Amygdala (tissue), 56 donors: ENCODE results near the gene UBAC2.
"Not testable (repeated sequence)": the region's sequence is repeated elsewhere in the genome, so short reads cannot be mapped to it uniquely, and the experiment has no call there.

Experiments used
- DNase-seq, 56 donors: peaks; one replicate each; lab custom pipeline; 2025; lab: John Stamatoyannopoulos, UW

The UBAC2 gene

DNA sequence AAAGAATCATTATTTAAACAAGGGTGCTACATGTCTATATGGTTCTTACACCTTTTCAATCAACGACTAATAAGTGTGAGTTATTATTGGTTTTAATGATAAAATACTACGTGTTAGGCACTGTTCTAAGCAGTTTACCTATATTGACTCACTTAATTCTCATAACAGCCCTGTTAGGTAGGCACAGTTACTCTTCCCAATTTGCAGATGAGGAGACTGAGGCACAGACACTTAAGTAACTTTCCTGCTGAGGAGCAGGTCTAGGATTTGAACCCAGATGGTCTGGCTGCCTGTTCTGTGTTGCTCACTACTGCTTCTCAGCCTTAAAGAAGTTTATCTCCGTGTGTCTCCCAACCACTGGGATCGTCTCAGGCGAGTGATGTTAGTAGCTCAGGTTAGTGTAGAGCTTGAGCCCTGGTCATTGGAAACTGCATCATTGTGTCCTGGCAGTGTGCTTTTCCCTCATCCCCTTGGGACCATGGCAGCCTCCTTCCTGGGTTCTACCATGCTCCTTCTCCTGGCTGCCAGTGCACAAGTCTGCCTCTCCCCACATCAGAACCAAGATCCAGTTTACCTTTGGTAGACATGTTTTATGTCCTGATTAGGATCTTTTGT, 10.9 kb downstream of the UBAC2 start:
- DNase-seq, result no peak

DNA sequence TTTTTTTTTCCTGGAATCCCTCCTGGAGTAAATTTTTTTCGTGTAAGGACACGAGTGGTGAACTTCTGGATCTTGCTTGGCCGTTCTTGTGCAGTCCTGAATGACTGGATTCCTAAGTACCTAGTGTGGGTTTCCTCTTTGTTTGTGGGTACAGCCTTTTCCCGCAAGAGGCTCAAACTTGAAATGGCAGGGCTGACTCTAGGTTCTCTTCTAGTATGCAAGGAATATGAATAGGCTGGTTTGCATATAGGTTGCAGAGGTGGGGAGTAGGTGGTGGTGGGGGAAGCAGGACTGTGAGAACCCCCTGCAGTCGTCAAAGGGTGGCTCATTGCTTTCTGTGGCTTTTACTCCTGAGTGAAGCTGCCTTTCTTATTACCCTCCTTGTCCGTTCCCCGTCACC, 13.6 kb downstream of the UBAC2 start:
- DNase-seq, result no peak

DNA sequence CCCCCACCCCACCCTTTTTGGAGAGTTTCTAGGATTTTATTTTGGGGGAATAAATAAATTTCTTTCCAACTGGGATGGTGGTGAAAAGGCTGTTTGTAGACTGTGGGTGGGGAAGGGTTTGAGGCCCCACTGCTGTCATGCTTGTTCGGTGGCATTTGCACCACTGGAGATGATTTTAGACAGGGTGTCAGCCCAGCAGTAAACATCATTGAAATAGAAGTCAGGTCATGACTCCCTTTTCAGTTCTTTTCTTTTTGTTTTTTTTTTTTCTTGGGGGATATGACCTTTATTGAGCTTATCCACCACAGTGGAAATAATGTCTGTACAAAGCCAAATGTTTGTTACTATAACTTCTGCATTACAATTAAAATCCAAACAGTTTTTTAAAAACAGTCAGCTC, 14.1 kb downstream of the UBAC2 start:
- DNase-seq, result no peak

DNA sequence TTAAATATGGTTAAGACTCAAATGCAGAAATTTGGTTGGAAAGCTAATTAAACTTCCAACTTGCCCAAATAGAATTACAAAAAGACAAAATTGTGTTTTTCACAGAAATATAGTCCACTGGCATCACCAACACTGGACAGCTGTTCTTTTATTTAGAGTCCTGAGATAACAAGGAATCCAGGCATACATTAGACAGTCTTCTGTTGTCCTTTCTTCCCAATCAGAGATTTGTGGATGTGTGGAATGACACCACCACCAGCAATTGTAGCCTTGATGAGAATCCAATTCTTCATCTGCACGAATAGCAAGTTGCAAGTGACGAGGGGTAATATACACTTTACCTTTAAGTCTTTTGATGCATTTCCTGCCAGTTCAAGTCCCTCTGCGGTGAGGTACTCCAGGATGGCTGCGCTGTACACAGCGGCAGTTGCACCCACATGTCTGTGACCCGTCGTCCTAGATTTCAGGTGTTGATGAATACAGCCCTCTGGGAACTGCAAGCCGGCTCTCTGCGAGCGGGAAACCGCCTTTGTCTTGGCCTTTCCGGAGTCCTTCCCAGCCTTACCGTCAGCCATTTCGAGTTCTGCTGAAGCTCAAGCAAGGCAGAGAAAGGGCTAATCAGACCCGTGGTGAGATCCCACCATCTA, 14.7 kb downstream of the UBAC2 start:
- peak in 7 of 56 donors; percentile 3 to 30 (median 9) for DNase-seq

DNA sequence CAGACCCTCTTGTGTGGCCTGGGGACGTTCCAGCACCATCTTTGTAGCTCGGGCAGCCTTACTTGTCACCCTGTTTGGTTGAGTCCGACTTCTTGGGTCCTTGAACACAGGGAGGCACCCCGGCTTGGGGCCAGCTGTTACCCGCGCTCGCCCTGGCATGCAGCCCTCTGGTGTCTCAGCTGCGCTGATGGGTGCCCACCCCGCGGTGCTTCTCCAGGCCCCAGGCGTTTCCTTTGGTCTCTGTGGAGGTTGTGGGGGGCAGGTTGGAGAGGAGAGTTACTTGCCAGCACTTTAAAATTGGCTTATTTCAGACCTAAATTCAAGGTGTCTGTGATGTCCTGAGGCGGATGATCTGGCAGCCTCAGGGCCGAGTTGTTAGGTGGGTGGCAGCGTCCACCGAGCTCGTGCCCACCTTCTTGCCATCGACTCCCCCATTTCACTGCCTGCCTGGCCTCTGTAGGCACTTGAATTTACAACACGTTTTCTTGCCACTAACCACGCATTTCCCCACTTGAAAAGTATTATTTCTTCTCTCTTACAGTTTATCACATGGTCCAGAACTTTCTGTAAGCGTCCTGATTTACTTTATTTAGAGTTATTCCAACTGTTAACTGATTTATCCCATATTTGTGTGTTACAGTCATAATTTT, 16.9 kb downstream of the UBAC2 start:
- DNase-seq, result no peak

DNA sequence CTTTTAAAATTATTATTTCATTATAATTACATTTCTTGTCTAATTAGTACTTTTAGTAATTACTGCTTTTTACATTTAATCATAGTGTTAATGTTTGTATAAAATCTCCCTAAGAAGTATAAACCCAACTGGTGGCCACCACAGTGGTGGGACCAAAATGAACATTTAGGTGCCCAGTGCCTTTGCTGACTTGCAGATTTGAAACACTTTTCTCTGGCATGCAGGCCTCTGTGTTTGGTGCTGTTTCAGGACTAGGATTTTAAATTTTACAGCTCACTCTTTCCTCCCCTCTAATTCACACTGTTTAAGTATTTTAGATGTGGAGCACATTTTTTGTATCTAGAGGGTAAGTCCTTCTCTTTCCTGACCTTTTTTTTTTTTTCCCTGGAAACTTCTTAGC, 17.5 kb downstream of the UBAC2 start:
- DNase-seq, result no peak

DNA sequence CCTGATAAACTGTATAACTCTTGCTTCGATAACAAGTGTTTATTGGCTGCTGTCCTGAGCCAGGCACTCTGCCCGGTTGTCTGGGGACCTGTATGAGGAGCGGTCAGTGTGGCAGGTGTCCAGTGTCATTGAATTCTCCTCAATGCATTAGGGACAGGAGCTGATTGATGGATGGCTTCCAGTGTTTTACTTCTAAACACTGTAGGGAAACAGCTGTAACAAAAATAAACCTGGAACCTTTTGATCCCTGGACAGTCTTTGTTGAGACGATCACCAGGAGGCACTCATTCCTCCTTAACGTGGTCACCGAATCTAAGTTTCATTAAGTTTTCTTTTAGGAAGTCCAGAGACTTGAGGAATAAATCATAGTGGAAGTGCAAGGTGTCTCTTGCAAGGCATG, 17.9 kb downstream of the UBAC2 start:
- peak in 15 of 56 donors; percentile 4 to 56 (median 30) for DNase-seq

DNA sequence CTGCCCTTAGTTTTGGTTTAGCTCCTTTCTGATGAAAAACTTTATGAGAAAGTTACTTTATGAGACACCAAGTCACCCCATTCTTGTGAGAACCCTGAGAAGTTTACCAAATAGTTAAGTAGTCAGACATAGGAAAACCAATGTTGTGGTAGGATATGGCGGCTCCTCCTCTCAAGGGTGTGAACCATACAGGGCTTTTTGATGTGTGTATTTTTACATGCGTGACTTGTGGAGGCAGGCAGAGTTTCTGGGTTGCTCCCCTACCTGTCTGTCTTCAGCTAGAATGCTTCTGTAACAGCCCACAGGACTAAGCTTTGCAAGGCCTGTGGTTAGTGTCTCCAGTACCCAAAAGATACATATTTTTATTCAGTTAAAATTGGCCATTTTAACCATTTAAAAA, 18.3 kb downstream of the UBAC2 start:
- no peak for DNase-seq

DNA sequence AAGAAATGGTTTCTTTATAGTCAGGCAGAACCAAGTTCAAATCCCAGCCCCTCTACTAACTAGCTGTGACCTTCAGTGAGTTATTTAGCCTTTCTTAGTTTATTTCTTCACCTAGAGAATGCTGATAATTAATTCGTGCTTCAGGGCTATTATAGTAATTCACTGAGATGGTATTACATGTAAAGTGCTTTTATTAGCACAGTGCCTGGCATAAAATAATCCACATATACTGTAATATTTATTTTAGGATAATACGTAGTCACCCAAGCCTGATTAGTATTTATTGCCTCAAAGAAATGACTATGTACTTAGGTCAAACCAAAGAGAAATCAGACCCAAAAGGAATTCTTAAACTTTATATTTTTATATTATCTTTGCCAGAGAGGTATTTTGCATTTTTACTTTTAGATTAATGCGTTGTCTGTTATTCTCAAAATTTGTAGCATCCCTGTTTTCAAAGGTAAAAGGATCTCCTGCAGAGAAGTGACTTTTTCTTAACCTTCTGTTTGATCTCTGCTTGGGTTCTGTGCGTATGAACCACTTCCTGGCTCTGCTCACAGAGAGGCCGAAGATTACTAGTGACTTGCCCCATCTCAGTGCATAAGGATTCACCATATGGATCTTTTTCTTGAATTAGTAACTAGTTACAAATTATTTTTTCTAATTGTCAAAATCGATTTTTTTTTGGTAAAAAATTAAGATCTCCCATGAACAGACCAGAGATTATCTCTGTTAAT, 19.7 kb downstream of the UBAC2 start:
- no peak for DNase-seq

DNA sequence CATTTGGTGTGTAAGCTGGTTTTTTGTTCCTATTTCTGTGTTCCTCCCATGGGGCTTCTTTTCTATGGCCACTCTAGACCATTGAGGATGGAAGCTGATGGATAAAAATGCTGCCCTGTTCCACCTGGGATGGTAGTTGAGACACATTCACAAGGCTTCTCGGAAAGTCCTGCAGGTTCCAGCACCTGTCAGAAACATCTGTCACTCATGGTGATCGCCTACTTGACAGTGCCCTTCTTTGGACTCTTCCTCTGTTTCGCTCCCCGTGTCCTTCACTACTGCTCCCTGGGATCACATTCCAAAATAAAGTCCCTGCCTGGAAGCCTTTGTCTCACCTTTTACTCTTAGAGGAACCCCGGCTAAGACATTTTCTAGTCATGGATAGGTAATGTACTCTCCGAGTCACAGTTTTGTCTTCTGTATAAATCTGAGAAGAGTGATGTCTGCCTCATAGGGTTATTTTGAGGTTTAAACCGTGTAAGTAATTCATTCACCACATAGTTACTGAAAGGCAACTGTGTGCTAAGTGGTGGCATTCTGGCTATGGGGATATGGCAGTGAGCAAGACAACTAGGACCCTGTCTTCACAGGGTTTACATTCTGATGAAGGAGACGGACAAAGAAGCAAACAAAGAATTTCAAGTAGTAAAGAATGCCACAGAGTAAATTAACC, 21.0 kb downstream of the UBAC2 start:
- no peak for DNase-seq

DNA sequence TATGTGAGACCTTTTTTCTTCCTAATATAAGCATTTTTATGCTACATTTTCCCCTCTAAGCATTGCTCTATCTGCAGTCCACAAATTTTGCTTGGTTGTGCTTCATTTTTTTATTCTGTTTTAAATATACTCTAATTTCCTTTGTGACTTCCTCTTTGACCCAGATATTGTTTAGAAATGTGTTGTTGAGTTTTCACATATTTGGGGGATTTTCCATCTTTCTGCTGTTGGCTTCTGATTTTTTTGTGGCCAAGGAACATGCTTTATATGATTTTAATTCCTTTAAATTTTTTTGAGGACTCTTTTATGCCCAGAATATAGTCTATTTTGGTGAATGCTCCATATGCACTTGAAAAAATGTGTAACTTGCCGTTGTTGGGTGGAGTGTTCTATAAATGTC, 22.9 kb downstream of the UBAC2 start:
- DNase-seq, result no peak

DNA sequence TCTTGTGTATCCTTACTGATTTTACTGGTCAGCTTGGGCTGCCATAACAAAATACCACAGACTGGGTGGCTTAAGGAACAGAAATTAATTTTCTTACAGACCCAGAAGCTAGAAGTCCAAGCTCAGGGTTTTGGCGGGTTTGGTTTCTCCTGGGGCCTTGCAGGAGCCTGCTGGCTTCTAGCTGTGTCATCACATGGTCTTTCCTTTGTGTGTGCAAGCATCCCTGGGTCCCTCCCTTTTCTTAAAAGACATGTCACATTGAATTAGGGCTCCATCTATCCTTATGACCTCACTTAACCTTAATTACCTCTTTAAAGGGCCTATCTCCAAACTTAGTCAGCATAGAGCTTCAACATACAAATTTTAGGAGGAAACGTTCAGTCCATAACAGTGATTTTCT, 23.4 kb downstream of the UBAC2 start:
- no peak for DNase-seq

DNA sequence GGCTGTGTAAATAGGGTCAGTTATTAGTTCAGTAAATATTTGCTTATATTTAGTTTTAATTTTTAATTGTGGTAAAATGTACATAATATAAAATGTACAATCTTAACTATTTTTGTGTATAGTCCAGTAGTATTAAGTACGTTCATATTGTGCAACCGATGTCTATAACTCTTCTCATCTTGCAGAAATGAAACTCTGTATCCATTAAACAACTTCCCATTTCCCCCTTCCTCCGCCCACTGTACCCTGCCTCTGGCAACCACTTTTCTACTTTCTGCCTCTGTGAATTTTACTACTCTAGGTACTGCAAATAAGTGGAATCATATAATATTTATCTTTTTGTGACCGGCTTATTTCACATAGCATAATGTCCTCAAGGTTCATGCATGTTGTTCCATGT, 24.4 kb downstream of the UBAC2 start:
- no peak for DNase-seq

DNA sequence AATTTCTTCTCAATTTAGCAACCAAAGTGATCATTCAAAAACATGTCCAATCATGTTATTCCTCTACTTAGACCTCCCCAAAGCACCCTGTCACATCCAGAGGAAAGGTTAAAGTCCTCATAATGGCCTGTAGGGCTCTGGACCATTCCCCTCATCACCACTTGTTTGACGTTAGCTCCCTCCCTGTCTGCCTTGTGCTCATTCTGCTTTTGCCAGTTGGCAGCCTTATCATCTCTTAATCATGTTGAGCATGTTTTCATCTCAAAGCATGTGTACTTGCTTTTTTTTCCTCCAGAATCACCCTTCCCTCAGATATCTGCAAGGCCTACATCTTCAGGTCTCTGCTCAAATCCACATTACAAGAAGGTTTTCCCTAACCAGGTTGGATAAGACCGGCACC, 25.9 kb downstream of the UBAC2 start:
- DNase-seq, result no peak

DNA sequence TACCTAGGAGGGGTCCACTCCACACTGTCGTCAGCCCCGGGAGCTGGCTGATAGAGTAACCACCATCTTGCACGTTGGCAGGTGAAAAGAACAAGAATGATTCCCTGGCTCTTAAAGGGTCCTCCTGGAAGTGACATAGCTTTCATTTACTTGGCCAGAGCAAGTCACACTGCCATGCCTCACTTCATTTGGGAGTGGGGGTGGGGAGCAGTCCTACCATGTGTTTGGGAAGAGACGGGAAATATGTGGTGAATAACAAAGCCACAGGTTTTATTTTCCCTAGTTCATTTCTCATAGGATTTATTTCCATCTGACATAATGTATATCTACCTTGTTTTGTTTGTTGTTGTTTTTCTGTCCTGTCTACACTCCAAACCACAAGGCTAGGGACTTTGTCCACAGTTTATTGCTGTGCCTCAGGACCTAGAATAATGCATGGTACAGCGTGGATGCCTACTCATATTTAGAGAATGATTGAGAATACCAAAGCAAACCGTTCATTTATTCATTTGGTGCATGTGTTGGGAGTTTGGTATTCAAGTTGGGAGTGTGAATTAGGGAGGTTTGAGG, 26.8 kb downstream of the UBAC2 start:
- DNase-seq, result no peak

DNA sequence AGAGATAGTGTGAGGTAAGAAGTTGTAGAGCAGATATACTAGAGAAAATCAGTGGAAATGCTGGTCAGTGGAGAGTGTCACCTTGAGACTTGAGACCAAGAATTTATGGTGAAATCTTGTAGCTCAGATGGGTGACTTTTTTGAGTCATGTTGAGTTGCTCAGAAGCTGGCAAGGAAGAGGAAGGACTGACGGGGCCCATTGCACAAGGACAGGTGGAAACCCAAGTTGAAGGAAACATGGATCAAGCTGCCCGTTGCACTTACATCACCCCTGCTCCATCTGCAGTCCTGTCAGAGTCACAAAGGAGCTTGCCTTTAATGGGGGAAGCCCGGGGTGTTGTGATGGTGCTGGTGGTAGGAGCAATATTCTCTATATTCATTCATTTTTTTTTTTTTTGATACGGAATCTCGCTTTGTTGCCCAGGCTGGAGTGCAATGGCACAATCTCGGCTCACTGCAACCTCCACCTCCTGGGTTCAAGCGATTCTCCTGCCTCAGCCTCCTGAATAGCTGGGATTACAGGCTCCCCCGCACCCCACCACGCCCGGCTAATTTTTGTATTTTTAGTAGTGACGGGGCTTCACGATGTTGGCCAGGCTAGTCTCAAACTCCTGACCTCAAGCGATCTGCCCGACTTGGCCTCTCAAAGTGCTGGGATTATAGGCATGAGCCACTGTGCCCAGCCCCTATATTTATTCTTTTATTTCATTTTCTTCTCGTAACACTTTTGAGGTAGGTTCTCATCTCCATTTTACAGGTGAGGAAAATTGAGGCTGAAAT, 27.4 kb downstream of the UBAC2 start:
- no peak for DNase-seq

DNA sequence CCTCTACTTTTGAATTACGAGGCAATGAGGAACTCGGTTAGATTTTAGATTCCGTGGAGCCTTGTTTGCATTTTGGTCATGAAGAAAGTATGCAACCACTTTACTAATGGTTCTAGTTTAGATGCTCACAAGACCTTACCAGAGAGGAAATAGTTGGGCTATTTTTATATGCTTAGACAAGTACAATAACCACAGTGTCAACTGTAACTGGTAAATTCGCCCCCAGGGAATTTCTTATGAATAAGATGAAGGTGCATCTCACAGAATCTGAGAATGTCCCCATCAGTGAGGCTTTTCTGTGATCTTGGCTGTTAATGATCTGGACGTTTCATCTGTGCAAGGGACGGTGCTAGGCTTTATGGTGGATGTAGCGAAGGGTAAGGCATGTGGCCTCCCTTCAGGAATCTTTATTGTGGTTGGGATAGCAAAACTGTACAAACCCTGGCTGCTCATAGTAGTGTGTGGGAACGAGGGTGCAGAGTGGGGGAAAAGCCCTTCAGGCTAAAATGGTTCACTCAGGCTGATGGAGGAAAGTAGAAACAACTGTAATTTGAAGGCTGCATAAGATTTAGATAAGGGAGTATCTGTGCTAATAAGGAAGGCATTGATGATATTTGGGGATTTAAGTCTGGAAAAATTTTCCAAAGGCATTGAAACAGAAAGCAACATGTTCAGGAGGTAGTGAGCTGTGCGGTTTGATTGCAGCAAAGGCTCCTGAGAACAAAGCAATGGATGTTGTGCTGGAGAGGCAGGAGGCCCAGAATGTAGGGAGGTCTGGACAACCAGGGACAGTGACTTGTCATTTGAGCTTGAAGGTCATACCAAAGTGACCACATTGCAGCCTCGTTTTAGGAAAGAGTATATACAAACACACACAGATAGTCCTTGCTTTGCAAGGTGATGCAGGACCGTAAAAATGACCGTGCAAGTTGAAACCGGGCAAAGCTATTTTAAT, 28.4 kb downstream of the UBAC2 start:
- DNase-seq, result no peak

DNA sequence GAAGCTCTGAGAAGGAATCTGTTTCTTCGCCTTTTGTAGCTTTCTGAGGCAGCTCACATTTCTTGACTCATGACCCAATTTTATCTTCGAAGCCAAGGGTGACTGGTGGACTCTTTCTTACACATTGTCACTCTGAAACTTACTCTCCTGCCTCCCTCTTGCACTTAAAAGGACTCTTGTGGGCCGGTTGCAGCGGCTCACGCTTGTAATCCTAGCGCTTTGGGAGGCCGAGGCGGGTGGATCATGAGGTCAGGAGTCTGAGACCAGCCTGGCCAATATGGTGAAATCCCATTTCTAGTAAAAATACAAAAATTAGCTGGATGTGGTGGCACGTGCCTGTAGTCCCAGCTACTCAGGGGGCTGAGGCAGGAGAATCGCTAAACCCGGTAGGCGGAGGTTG, 29.9 kb downstream of the UBAC2 start:
- not testable (repeated sequence) for DNase-seq

DNA sequence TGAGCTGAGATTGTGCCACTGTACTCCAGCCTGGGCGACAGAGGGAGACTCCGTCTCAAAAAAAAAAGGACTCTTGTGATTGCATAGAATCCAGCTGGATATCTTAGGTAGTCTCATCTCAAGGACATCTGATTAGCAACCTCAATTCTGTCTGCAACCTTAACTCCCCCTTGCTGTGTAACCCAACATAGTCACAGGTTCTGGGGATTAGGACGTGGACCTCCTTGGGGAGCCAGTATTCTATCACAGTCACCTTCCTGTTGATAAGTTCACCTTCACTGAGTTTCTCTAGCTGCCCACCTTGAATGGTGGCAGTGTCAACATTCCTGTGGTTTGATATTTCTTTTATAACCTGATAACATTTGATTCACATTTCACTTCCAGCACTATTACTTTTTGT, 30.3 kb downstream of the UBAC2 start:
- no peak for DNase-seq
